Measurements from ENCODE around the gene PAF1. TPM values are rescaled to one million over a fixed set of nuclear protein-coding genes. Genes with fewer than 3 reads are reported as not detected.

The PAF1 gene
- total RNA-seq, 1 experiment from 2014 or later, result 27.7 TPM

DNA sequence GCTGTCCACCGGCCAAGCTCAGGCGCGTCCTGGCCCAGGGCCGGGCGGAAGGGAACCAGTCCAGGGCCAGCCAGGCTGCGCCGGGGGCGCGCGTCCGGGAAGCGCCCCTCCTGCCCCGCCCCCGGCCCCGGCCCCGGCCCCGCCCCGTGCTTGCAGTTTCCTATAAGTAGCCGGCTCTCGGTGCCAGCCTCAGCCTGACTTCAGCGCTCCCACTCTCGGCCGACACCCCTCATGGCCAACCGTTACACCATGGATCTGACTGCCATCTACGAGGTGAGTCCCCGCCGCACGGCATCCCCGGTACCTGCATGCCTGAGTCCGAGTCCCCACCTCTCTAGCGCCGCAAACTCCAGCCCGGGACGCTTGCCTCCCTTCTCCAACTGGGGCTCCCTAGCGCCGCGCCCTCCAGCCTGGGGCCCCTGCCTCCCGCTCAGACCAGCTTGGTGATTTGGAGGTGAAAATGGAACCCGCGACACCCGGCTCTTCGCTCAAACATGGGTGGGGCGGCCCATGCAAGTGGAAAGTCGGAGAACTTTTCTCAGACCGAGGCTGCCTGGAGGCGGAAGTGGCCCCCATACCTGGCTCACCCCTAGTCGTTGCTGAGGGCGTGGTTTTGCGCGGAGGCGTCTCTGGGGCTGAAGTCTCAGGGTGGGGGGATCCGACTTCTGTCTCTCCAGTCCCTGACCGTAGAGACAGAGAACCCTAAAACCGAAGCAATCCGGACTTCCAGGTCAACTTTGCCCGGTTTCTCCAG lies 15.9 kb upstream of the PAF1 start, which contains the start of gene ZFP36:
TSS of gene ZFP36 (plus strand) at position 192 of the 754 bp plus-strand sequence. CDS start at position 250, 58 bp downstream.
- peak; percentile 81 for DNase-seq (ENCODE audit: extremely low read depth, low read depth)

DNA sequence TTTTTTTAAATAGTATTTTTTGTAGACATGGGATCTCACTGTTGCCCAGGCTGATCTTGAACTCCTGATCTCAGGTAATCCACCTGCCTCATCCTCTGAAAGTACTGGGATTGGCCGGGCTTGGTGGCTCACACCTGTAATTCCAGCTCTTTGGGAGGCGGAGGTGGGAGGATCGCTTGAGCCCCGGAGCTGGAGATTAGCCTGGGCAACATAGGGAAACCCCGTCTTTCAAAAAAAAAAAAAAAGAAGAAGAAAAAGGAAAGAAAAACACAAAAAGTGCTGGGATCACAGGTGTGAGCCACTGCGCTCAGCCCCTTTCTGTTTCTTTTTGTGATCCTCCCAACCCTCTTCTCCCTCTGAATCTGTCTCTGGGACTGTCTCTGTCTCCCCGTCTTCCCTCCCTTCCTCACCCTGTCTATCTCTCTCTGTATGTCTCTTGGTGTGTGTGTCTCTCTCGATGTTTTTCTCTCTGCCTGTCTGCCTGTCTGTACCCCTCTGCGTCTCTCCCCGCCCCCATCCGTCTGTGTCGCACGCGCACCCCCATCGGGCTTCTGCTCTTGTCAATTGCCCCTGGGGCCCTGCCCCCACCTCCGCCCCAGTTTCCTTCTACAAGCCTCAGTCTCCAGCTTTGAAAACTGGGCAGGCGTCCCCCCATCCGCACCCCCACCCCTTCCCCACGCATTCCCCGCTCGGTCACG lies 15.2 kb upstream of the PAF1 start:
- no peak for DNase-seq (ENCODE audit: extremely low read depth, low read depth)

DNA sequence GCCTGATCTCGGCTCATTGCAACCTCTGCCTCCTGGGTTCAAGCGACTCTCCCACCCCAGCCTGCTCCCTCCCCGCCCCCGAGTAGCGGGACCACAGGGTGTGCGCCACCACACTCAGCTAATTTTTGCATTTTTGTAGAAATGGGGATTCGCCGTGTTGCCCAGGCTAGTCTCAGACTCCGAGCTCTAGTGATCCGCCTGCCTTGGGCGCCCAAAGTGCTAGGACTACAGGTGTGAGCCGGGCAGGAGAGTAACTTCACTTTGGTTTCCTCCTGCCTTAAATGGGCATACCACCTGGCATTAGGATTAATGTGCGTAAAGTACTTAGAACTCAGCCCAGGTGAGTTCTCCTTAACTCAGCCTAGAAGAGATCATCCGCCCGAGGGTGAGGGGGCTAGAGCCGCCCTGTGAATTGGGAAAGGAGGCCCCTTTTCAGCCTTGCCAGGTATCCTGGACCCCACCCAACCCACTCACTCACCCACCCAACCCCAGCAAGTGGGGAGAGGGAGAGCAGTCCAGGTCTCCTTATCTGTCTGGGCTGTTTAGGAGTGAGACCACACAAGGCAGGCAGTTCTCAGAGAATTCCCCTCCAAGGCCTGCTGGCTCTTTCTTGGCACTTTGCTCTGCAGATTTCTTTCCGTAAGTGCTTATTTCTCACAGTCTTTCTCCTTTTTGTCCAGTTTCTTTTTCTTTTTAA lies 14.5 kb upstream of the PAF1 start:
- no peak for DNase-seq (ENCODE audit: extremely low read depth, low read depth)

DNA sequence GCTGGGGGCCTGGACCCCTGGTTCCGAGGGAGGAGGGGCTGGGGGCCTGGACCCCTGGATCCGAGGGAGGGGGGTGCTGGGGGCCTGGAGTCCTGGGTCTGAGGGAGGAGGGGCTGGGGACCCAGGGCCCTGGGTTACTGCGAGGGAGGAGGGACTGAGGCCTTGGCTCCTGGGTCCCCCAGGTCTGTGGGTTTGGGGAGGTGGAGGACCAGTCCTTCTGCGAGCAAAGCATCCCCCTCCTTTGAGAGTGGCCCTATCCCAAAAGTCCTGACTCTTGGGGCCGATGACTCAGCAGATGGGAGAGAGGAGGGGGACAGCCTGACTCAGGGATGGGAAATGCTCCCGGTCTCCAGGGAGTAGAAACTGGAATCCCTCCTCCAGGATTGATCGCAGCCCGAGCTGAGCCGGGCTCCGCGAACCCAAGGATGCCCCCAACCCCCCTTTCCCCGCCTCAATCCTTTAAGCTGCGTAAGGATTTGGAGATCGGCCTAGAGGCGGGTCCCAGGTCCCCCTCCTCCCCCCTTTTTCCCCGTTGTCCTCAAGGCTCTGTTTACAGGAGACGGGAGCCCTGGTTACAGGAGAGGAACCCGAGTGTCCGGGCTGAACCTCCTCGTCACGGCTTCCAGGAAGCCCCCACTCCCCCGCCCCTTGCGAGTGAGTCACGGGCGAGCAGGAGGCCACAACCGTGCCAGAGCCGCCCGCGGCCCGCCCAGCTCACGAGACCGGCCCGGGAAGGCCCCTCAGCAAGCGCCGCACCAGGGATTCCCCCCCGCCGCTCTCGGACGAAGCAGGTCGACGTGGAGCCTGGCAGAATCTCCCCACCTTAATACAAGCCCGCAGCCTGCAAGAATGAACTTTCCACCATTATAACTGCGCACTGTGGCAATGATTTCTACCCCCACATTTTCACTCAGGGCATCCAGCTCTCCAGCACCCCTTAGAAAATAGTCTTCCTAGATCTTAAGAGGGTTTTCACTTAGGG lies 12.7 kb upstream of the PAF1 start:
- peak; percentile 91 for DNase-seq (ENCODE audit: extremely low read depth, low read depth)

DNA sequence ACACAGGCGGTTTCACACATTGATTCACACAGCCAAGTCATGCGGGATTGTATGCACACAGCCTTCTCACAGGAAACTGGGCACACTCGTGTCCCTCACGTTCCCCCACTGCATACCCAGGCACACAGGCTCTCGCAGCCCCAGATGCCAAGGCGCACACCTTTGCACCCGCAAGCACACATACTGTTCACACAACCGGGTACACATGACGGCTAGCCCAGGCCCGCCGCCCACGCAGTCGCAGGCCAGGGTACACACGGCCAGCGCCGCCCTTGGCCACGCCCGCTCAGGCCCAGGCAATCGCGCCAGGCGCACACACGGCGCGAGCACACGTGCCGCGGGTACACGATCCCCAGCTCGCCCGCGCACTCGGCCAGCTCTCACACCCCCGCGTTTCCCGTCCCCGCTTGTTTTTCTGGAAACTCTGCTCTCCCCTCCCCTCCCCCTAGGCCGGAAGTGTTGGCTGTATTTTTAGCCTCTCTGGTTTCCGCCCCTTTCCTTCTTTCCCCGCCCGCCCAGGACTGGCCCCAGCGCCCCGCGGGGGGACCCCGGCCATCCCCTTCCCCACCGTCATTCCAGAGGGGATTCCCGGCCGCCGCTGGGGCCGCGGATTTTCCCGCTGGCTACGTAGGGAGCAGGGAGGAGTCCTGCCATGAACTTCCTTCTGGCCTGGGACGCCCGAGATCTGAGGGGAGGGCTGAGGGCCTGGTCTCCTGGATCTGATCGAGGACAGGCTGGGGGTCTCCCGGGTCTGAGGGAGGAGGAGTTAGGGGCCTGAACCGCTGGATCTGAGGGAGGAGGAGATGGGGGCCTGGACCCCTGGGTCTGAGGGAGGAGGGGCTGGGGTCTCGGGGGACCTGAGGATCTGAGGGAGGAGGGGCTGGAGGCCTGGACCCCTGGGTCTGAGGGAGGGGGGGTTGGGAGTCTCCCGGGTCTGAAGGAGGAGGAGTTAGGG lies 11.7 kb upstream of the PAF1 start:
- DNase-seq (ENCODE audit: extremely low read depth, low read depth), result no peak

DNA sequence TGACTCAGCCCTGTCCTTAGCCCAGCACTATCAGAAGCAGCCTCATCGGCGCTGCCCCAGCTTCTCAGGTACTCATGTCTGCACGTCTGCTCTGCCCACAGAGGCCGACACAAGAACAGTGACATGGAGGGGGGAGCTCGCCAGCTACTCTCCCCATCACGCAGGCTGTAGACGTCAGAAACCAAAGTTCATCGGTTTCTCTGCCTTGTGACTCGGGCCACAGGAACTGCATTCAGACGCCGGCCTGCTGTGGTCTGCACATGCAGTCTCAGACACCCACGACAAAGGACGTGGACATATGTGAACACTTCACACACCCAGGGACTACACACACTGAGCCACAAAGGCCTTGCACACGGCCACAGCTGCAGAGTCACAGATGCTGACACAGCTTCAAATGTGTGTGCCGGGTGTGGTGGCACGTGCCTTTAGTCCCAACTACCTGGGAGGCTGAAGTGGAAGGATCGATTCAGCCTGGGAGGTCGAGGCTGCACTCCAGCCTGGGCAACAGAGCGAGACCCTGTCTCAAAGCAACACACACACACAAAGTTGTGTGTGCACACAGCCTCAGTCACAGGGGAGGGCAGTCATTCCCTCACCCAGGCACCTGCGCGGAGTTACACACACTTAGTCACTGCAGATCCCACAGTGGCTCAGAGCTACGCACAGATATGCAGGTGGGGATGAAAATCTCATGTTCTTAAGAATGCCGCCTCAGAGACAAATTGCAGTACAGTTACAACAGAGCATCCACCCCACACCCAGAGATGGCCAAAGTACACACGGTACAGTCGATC lies 10.8 kb upstream of the PAF1 start:
- peak; percentile 65 for DNase-seq (ENCODE audit: extremely low read depth, low read depth)

DNA sequence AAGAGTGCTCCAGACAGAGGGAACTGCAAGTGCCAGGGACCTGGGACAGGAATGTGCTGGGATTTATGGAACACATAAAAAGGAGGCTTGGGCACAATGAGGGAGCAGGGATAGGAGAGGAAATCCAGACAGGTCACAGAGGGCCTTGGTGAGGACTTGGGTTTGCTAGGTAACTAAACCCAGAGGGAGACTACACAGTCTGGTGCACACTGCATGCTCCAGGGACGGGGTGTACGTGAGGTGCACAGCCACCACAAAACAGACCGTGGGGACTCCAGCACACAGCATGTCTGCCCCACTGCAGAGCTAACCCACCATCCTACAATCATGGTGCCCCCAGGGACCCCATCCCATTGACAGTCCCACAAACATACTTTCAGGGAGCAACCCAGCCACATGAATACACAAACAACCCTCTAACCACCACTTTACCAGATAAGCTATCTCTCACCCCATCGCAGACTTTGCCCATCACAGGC lies 10.2 kb upstream of the PAF1 start:
- no peak for DNase-seq (ENCODE audit: extremely low read depth, low read depth)

DNA sequence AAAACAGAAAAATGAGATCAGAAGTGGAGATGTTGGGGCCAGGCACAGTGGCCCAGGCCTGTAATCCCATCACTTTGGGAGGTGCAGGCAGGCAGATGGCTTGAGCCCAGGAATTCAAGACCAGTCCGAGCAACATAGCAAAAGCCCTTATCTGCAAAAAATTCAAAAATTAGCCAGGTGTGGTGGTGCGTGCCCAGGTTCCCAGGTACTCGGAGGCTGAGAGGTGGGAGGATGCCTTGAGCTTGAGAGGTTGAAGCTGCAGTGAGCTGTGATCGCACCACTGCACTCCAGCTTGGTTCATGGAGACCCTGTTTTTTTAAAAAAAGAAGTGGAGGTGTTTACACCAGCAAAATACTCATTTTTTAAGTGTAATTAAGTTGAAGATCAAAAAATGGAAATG lies 9.2 kb upstream of the PAF1 start:
- DNase-seq (ENCODE audit: extremely low read depth, low read depth), result no peak

DNA sequence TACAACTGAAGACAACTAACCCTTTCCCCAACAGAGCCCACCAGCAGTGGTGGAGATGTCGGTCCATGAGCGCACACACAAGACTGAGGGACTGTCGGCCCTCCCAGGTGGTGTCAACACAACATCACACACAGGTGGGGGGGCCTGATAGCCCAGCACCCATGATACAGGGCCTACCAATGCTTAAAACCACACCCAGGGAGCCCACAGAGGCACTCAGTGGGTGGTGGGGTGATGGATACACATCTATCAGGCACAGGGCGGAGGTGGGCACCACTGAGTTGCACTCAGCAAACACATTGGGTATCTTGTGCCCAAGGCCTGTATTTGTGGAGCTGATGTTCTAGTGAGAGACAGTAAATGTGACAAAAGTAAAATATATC lies 8.8 kb upstream of the PAF1 start:
- DNase-seq (ENCODE audit: extremely low read depth, low read depth), result no peak

DNA sequence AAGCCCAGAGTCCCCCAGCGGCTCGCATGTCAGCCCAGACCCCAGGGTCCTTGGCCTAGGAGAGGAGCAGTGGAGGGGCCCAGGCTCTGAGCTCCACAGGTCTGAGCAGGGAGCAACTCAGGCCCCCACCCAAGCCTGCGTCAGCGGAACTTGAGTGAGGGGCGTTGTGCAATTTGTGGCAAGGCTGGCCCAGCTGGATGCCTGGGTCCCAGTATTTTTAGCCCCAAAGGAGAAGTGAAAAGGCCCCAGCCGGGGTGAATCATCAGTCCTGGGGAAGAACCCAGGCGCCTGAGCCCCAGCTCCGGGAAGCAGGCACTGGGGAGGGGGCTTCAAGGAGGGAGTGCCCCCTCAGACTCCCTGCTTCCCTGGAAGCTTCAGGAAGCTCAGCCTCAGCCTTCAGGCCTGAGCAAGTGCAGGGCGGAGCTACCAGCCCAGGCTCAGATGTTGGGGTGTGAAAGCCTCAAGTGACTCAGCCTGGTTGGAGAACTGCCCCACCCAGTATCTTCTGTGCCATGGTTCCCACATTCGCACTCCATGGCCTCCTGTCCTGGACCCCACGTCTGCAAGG lies 7.5 kb upstream of the PAF1 start:
- peak; percentile 83 for DNase-seq (ENCODE audit: extremely low read depth, low read depth)

DNA sequence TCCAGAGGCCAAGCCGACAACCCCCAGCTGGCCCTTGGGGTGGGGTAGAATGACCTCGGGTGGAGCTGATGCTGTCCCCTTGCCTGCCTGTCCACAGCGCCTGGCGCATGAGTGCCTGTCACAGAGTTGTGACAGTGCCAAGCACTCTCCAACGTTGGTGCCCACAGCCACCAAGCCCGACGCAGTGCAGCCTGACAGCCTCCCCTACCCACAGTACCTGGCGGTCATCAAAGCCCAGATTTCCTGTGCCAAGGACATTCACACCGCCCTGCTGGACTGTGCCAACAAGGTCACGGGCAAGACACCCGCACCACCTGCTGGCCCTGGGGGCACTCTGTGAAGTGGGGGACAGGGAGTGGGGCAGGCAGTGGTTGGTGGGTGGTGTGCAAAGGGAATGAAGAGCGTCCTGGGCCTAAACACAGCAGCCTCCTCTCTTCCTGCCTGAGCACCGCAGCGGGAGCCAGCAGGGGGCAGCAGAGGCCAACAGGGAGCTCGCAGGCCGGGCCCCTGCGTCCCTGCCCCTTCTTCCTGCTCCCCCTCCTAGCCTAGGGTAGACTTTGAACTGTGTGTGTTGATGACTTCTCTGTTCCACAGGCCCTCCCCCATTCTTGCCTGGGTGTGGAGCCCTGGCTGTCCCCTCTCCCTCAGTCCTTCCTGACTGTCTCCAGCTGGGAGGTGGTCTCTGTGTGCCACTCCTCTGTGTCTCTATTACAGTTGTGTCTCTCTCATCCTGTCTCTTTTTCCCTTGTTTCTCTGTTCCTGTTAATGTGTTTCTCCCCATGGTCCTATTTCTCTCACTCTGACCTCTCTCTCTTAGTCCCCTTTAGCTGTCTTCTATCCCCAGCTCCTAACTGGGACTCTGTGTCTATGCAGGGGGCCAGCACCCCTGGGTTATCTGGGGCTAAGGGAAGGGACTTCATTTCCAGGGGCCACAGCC lies 6.7 kb upstream of the PAF1 start:
- peak; percentile 86 for DNase-seq (ENCODE audit: extremely low read depth, low read depth)

DNA sequence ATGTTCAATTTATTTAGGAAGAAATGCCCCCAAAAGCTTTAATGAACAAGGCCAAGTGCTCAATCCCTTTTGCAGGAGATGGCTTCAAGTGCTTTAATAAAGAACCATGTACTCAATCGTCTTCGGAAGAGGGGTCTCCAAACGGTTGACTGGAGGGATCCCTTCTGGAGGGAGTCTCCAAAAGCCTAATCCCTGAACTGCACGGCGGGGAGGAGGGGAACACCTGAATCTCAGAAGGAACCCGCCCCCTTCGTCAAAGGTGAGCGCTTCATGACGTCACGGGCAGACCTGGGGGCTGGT lies 505 bp downstream of the PAF1 start:
- DNase-seq (ENCODE audit: extremely low read depth, low read depth), result no peak

DNA sequence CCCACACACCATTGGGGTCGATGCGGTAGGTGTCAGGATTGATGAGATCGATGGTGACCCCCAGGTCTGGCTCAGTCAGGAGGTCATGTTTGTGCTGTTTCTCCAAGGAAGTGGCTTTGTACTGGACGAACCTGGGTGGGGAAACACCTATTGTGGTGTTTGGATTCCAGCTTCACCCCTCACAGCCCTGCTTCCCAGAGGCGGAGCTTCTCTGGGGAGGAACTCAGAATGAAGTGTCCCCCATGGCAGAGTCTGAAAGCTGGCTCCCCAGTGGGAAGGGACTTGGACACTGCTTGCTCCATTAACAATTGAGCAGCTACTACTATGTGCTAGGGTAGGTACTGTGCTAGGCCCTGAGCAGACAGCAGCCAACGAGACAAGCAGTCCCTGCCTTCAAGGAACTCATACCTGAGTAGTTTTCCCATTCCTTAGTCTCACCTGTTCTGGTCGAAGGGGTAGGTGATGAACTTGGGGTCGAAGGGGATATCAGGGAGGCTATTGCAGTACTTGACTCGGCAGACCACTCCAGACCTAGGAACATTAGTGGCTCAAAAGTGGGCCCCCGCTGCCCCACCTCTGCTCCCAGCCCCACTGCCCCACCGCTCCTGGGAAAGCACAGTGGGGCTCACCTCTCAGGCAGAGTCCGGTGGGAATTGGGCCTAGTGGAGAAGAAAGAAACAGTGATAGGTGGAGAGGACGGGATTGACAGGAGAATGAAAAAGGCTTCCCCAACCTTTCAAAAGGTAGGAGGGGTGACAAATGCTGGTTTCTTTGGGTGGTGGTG lies 1.1 kb downstream of the PAF1 start:
- no peak for DNase-seq (ENCODE audit: extremely low read depth, low read depth)

DNA sequence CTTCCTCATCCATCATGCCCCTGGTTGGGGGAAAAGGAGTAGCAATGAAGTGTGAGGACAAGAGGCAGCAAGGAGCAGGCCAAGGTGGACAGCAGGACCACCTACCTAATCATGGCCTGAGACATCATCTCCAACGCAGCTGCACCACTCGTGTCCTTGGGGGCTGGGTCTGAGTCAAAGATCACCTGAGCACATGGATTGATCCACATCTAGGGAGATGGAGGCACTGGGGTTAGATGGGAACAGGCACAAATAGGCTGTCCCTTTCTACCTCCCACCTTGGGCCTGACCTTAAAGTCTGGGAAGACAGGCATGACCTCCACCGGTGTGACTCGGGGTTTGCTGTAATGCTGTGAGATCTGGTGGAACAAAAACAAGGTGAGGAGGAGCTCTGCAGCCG lies 2.2 kb downstream of the PAF1 start:
- no peak for DNase-seq (ENCODE audit: extremely low read depth, low read depth)

DNA sequence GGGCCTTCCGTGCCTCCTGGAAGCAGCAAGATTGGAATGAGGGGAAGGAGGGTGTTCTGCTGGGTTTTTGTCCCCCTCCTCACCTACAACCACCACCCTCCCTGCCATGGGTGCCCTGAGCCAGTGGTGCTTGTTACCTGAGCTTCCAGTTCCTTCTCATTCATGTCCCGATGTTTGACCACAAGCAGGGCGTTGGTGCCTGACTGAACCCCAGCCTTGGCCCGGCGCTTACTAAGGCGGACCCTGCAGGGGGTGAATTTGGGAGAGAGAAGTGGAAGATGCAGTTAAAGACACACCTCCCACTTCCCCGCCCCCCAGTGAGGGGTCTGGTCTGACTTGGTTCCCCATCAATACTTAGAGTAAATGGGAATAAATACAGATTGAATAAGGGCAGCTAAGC lies 4.3 kb downstream of the PAF1 start:
- DNase-seq (ENCODE audit: extremely low read depth, low read depth), result no peak
